ENCODE results near the gene MUS81. TPM values are rescaled to one million over a fixed set of nuclear protein-coding genes. Genes with fewer than 3 reads are reported as not detected.
A peak's percentile ranks its signal among the peaks of the same experiment; 100 is the strongest.

MUS81 gene
- total RNA-seq, 1 experiment from 2014 or later, result 74.6 TPM

DNA sequence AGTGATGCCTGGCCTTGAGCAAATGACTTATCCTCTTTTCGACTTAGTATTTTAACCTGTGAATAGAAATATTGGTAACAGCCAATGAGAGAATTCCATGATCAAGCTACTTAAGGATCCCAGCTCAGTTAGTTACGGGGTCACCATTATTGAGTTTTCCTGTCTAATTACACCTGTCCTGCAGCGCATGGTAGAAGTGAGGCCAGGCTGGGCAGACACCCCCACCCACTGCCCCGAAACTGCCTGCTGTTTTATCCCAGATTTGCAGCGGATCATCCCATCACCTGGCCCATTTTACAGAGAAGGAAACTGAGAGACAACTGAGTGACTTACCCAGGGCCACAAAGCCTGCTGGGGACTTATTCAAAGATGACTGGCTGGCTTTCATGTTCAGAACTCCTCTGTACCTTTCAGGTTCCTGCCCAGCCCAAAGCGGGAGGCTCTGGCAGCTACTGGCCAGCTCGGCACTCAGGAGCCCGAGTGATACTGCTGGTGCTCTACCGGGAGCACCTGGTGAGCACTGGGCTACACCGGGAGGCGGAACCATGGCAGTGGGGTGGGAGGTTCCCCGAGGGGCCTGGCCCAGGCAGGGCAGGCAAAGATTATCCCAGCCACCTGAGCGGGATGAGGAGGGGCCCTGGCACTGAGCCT, 1.4 kb downstream of the MUS81 start:
- TF ChIP-seq, protein P1, sequence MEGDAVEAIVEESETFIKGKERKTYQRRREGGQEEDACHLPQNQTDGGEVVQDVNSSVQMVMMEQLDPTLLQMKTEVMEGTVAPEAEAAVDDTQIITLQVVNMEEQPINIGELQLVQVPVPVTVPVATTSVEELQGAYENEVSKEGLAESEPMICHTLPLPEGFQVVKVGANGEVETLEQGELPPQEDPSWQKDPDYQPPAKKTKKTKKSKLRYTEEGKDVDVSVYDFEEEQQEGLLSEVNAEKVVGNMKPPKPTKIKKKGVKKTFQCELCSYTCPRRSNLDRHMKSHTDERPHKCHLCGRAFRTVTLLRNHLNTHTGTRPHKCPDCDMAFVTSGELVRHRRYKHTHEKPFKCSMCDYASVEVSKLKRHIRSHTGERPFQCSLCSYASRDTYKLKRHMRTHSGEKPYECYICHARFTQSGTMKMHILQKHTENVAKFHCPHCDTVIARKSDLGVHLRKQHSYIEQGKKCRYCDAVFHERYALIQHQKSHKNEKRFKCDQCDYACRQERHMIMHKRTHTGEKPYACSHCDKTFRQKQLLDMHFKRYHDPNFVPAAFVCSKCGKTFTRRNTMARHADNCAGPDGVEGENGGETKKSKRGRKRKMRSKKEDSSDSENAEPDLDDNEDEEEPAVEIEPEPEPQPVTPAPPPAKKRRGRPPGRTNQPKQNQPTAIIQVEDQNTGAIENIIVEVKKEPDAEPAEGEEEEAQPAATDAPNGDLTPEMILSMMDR (IDR thresholded peaks at IDR 0.05; ENCODE audit: insufficient read depth in 1 of 2, low read depth in 1 of 2, low read length in 1 of 2, severe bottlenecking in 1 of 2, unreplicated experiment in 1 of 2), result no peak
- peak overlapping the region; percentile 87 for H3K4me3 ChIP-seq (ENCODE audit: low read depth, low read length)
- ChIA-PET POLR2A (interaction anchor here (0.6 to 1.1 kb wide), 3 partner anchors 8 to 89 kb away, joined by 5 to 6 read pairs (median 5); partner anchors contain the start of gene FIBP), CTCF (interaction anchor here (1.1 to 7.7 kb wide), 4 partner anchors 9 to 150 kb away, joined by 3 to 241 read pairs (median 33); partner anchors contain the start of genes CCDC85B, FIBP and KAT5)
- H3K36me3 Mint-ChIP-seq (ENCODE audit: insufficient read depth, unreplicated experiment), result peaks cover 70% of the 10 kb centered on the region
- no peaks in the 10 kb centered on the region for H3K27me3 Mint-ChIP-seq (ENCODE audit: insufficient read depth, unreplicated experiment)
- intact Hi-C loops (cut with micrococcal nuclease; ENCODE audit: unreplicated experiment), result no loop called here
- no peaks in the 10 kb centered on the region for H3K27me3 ChIP-seq (replicated peaks; ENCODE audit: control insufficient read depth, insufficient read depth, low read length)
- H3K9me3 ChIP-seq, result no peaks in the 10 kb centered on the region
- peak overlapping the region; percentile 95 for H3K27ac Mint-ChIP-seq (ENCODE audit: unreplicated experiment)
- H3K4me1 ChIP-seq, result peaks cover 8% of the 10 kb centered on the region
- no peaks in the 10 kb centered on the region for H3K36me3 ChIP-seq (ENCODE audit: control insufficient read depth, insufficient read depth, low read length)
- peaks cover 11% of the 10 kb centered on the region for H3K4me1 Mint-ChIP-seq (ENCODE audit: low read depth, unreplicated experiment)
- peak in 1 of 2 experiments; percentile 32 for DNase-seq
- H3K4me3 Mint-ChIP-seq (ENCODE audit: unreplicated experiment), result peak overlapping the region; percentile 97
- H3K9me3 Mint-ChIP-seq (ENCODE audit: unreplicated experiment), result no peaks in the 10 kb centered on the region
- no TSS peak for BruUV-seq (replicated peaks)

DNA sequence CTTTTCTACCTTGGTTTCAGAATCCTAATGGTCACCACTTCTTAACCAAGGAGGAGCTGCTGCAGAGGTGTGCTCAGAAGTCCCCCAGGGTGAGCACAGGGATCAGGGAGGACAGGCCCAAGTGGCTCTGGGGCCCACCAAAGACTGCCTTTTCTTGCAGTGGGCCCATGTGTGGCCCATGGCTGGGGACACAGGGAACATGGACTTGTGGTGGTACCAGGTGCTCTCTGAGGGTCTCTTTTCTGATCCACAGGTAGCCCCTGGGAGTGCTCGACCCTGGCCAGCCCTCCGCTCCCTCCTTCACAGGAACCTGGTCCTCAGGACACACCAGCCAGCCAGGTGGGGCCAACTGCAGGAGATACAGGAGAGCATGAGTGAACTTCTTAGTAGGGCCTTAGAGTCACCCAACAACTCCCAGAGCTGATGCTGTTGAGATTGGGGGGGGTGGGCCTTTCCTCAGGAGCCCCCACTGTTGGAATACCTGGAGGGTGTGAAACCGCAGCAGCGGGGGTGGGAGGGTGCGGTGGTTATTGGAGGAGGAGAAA, 2.0 kb downstream of the MUS81 start:
- Mint-ChIP-seq H3K36me3 (ENCODE audit: insufficient read depth, unreplicated experiment) (peaks cover 64% of the 10 kb centered on the region), H3K4me3 (ENCODE audit: unreplicated experiment) (peak overlapping the region; percentile 0), H3K27me3 (ENCODE audit: insufficient read depth, unreplicated experiment) (no peaks in the 10 kb centered on the region), H3K27ac (ENCODE audit: unreplicated experiment) (no peak overlapping the region), H3K4me1 (ENCODE audit: low read depth, unreplicated experiment) (peaks cover 8% of the 10 kb centered on the region), H3K9me3 (ENCODE audit: unreplicated experiment) (no peaks in the 10 kb centered on the region)
- Histone ChIP-seq H3K27me3 (replicated peaks; ENCODE audit: control insufficient read depth, insufficient read depth, low read length) (no peaks in the 10 kb centered on the region), H3K9me3 (no peaks in the 10 kb centered on the region), H3K36me3 (ENCODE audit: control insufficient read depth, insufficient read depth, low read length) (no peaks in the 10 kb centered on the region), H3K4me3 (ENCODE audit: low read depth, low read length) (no peak overlapping the region), H3K4me1 (peaks cover 8% of the 10 kb centered on the region)
- POLR2A ChIA-PET, result no interaction called here
- intact Hi-C loops (cut with micrococcal nuclease; ENCODE audit: unreplicated experiment), result no loop called here
- DNase-seq, result peak in 1 of 2 experiments; percentile 23
- no TSS peak for BruUV-seq (replicated peaks)
- CTCF ChIA-PET, result interaction anchor here (4.3 to 7.7 kb wide), 2 partner anchors 25 to 150 kb away, joined by 27 to 241 read pairs; partner anchors contain the start of genes CCDC85B, FIBP and KAT5
- TF ChIP-seq, protein P1 (IDR thresholded peaks at IDR 0.05; ENCODE audit: insufficient read depth in 1 of 2, low read depth in 1 of 2, low read length in 1 of 2, severe bottlenecking in 1 of 2, unreplicated experiment in 1 of 2), result no peak

DNA sequence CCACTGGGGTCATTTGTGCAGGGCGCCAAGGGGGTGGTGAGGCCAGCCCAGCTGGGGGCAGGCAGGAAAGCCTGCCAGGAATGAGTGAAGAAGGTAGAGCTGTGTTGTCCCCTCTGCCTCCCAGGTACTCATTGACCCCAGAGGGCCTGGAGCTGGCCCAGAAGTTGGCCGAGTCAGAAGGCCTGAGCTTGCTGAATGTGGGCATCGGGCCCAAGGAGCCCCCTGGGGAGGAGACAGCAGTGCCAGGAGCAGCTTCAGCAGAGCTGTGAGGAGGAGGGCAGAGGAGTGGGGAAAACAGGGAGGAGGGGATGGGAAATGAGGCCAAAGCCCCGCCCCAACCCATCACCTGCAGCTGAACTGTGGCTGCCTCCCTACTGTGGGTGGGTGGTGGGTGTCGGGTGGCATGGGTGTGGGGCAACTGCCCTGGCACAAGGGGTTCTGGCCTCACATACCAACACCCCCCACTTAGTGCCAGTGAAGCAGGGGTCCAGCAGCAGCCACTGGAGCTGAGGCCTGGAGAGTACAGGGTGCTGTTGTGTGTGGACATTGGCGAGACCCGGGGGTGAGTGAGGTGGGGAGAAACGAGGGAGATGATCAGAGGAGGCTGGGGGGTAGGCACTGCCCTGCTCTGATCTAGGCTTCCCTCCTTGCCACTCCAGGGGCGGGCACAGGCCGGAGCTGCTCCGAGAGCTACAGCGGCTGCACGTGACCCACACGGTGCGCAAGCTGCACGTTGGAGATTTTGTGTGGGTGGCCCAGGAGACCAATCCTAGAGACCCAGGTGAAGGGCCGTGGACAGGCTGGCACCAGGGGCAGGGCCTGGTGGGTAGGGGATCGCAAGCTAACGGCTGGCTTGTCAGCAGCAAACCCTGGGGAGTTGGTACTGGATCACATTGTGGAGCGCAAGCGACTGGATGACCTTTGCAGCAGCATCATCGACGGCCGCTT, 3.0 kb downstream of the MUS81 start:
- no peaks in the 10 kb centered on the region for H3K27me3 Mint-ChIP-seq (ENCODE audit: insufficient read depth, unreplicated experiment)
- Histone ChIP-seq H3K36me3 (ENCODE audit: control insufficient read depth, insufficient read depth, low read length) (no peaks in the 10 kb centered on the region), H3K4me1 (peaks cover 8% of the 10 kb centered on the region), H3K27me3 (replicated peaks; ENCODE audit: control insufficient read depth, insufficient read depth, low read length) (no peaks in the 10 kb centered on the region), H3K9me3 (no peaks in the 10 kb centered on the region), H3K4me3 (ENCODE audit: low read depth, low read length) (no peak overlapping the region)
- H3K9me3 Mint-ChIP-seq (ENCODE audit: unreplicated experiment), result no peaks in the 10 kb centered on the region
- TF ChIP-seq, protein P1 (IDR thresholded peaks at IDR 0.05; ENCODE audit: insufficient read depth in 1 of 2, low read depth in 1 of 2, low read length in 1 of 2, severe bottlenecking in 1 of 2, unreplicated experiment in 1 of 2), result no peak
- intact Hi-C loops (cut with micrococcal nuclease; ENCODE audit: unreplicated experiment), result no loop called here
- ChIA-PET POLR2A (no interaction called here), CTCF (interaction anchor here (7.7 kb wide), 1 partner anchor 24 kb away, joined by 241 read pairs; the partner anchor contains the start of genes CCDC85B and FIBP)
- peaks cover 8% of the 10 kb centered on the region for H3K4me1 Mint-ChIP-seq (ENCODE audit: low read depth, unreplicated experiment)
- H3K27ac Mint-ChIP-seq (ENCODE audit: unreplicated experiment), result no peak overlapping the region
- BruUV-seq (replicated peaks), result no TSS peak
- H3K36me3 Mint-ChIP-seq (ENCODE audit: insufficient read depth, unreplicated experiment), result peaks cover 56% of the 10 kb centered on the region
- no peak overlapping the region for H3K4me3 Mint-ChIP-seq (ENCODE audit: unreplicated experiment)
- DNase-seq, result peak in 1 of 2 experiments; percentile 32
